GM12878 (cell line): Measurements from ENCODE around the gene XPNPEP2. TPM values are rescaled to one million over a fixed set of nuclear protein-coding genes. Genes with fewer than 3 reads are reported as not detected.

Experiments
- BCL11A ChIP-seq: IDR thresholded peaks from 2 replicates; pipeline ENCODE4 v1.6.1; 2011; ENCODE audit warnings: low read depth, low read length
- CBFB ChIP-seq: IDR thresholded peaks from 2 replicates; pipeline ENCODE4 v1.6.1; 2016; ENCODE audit warnings: antibody characterized with exemption, low read depth
- CREM ChIP-seq: IDR thresholded peaks from 2 replicates; pipeline ENCODE4 v1.6.1; 2014; ENCODE audit warnings: antibody characterized with exemption, low read depth
- ESRRA ChIP-seq: IDR thresholded peaks from 2 replicates; pipeline ENCODE4 v1.6.1; 2012; ENCODE audit warnings: mild to moderate bottlenecking, low read length, improper control_type of control experiment
- FOS ChIP-seq: IDR thresholded peaks from 3 replicates; pipeline ENCODE4 v1.6.1; 2011; ENCODE audit warnings: borderline replicate concordance; ENCODE audit not compliant: insufficient read length; ENCODE audit errors: extremely low read depth
- GATAD2B ChIP-seq: fragments of 450-650 bp; conservative IDR thresholded peaks from 2 replicates; pipeline ENCODE4 v1.6.1; 2017; ENCODE audit warnings: low read depth, mild to moderate bottlenecking, moderate library complexity
- HCFC1 ChIP-seq: fragments of 150-350 bp; IDR thresholded peaks from 2 replicates; pipeline ENCODE4 v1.6.1; 2014; ENCODE audit warnings: low read length
- JUND ChIP-seq: IDR thresholded peaks from 2 replicates; pipeline ENCODE4 v1.6.1; 2012; ENCODE audit warnings: low read depth, mild to moderate bottlenecking, low read length, improper control_type of control experiment, moderate library complexity
- SUZ12 ChIP-seq: fragments of 200-600 bp; sonication (generic); IDR thresholded peaks from one replicate; pipeline ENCODE4 v1.6.1; 2018; ENCODE audit warnings: antibody characterized with exemption, mild to moderate bottlenecking; ENCODE audit not compliant: unreplicated experiment
- TCF3 ChIP-seq: IDR thresholded peaks from 2 replicates; pipeline ENCODE4 v1.6.1; 2012; ENCODE audit warnings: low read depth, mild to moderate bottlenecking, low read length, borderline replicate concordance; ENCODE audit not compliant: insufficient read depth
- YBX1 ChIP-seq: fragments of 450-650 bp; IDR thresholded peaks from 2 replicates; pipeline ENCODE4 v1.6.1; 2016; ENCODE audit warnings: antibody characterized with exemption
- polyA plus RNA-seq, 11 experiments: library from polyadenylated mRNA; depleted of rRNA in 4 of 11; unstranded in 6 of 11; stranded (reverse) in 5 of 11; fragments of >200 nt; fragmentation: Nextera tagmentation in 4 of 11; fragmentation: Illumina TruSeq in 1 of 11; extraction: Ambion mirVana in 4 of 11; extraction: Trizol in 1 of 11; gene quantifications; 1 replicate in 1 of 11; 2 replicates in 10 of 11; pipeline versions ENCODE4 v1.2.1 to v1.2.3, GENCODE V29; 2011 to 2016; ENCODE audit warnings: inconsistent platforms in 2 of 11, missing spikeins in 2 of 11, low read depth in 1 of 11
- total RNA-seq, 4 experiments: library from RNA; depleted of rRNA in 3 of 4; stranded (reverse); fragments of >200 nt in 3 of 4; fragmentation: Illumina TruSeq in 1 of 4; extraction: Trizol in 1 of 4; gene quantifications; 2 replicates each; pipeline versions ENCODE4 v1.2.1 to v1.2.3, GENCODE V29; 2013 to 2021
- TF ChIP-seq, protein P1 (sequence below): fragments of 450-650 bp; IDR thresholded peaks from 2 replicates; pipeline ENCODE4 v1.6.1; 2016; ENCODE audit warnings: mild to moderate bottlenecking, moderate library complexity, borderline replicate concordance
- TF ChIP-seq, protein P2 (sequence below): fragments of 450-650 bp; IDR thresholded peaks from 2 replicates; pipeline ENCODE4 v1.6.1; 2016; ENCODE audit warnings: mild to moderate bottlenecking

XPNPEP2 gene
- total and polyA plus RNA-seq, 10 of the 15 experiments (the other 5 are each of a cell fraction or from before 2014, with no cell fraction given): 0.04 to 0.37 (median 0.15) TPM

DNA sequence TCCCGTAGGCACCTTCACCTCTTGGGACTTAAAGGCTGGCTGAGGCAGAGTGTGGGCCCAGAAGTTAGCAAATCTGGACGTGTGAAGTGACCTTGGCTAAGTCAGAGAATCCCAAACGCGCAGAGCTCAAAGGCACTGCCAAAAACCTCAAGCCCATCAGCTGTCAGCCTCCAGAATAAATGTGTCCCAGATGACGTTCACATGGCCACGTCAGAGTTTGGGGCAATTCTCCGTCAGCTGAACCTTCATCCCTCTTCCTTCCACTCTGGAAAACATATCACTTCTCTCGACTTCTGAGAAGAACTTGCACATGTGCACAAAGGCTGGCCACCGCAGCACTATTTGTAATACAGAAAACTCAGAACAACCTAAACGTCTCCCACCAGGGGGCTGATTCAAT lies 48.3 kb upstream of the XPNPEP2 start (continued):
- TF ChIP-seq, protein P1, sequence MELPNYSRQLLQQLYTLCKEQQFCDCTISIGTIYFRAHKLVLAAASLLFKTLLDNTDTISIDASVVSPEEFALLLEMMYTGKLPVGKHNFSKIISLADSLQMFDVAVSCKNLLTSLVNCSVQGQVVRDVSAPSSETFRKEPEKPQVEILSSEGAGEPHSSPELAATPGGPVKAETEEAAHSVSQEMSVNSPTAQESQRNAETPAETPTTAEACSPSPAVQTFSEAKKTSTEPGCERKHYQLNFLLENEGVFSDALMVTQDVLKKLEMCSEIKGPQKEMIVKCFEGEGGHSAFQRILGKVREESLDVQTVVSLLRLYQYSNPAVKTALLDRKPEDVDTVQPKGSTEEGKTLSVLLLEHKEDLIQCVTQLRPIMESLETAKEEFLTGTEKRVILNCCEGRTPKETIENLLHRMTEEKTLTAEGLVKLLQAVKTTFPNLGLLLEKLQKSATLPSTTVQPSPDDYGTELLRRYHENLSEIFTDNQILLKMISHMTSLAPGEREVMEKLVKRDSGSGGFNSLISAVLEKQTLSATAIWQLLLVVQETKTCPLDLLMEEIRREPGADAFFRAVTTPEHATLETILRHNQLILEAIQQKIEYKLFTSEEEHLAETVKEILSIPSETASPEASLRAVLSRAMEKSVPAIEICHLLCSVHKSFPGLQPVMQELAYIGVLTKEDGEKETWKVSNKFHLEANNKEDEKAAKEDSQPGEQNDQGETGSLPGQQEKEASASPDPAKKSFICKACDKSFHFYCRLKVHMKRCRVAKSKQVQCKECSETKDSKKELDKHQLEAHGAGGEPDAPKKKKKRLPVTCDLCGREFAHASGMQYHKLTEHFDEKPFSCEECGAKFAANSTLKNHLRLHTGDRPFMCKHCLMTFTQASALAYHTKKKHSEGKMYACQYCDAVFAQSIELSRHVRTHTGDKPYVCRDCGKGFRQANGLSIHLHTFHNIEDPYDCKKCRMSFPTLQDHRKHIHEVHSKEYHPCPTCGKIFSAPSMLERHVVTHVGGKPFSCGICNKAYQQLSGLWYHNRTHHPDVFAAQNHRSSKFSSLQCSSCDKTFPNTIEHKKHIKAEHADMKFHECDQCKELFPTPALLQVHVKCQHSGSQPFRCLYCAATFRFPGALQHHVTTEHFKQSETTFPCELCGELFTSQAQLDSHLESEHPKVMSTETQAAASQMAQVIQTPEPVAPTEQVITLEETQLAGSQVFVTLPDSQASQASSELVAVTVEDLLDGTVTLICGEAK: no peak
- TF ChIP-seq SUZ12 (no peak), ESRRA (no peak), CREM (no peak), YBX1 (no peak), GATAD2B (no peak), HCFC1 (no peak), TCF3 (no peak), BCL11A (no peak), CBFB (no peak), FOS (no peak), JUND (no peak)
- TF ChIP-seq, protein P2, sequence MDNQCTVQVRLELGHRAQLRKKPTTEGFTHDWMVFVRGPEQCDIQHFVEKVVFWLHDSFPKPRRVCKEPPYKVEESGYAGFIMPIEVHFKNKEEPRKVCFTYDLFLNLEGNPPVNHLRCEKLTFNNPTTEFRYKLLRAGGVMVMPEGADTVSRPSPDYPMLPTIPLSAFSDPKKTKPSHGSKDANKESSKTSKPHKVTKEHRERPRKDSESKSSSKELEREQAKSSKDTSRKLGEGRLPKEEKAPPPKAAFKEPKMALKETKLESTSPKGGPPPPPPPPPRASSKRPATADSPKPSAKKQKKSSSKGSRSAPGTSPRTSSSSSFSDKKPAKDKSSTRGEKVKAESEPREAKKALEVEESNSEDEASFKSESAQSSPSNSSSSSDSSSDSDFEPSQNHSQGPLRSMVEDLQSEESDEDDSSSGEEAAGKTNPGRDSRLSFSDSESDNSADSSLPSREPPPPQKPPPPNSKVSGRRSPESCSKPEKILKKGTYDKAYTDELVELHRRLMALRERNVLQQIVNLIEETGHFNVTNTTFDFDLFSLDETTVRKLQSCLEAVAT: no peak
